Bronchial epithelial cell (primary cell): ENCODE measurements around the gene MDGA2. TPM values are rescaled to one million over a fixed set of nuclear protein-coding genes. Genes with fewer than 3 reads are reported as not detected.

Experiments used
- DNase-seq: peaks from one replicate; pipeline ENCODE4 v3.0.0-alpha.2; 2010; ENCODE audit warnings: low read depth
- FAIRE-seq: peaks from 2 replicates; lab custom pipeline; 2011; peaks lifted over from hg19 to GRCh38; lab: Jason Lieb, UNC
- H3K27me3 ChIP-seq: 2 replicates; pipeline ENCODE4 v1.5.1; 2011; ENCODE audit warnings: low read length; ENCODE audit not compliant: control insufficient read depth, insufficient read depth
- H3K36me3 ChIP-seq: 2 replicates; pipeline ENCODE4 v1.5.1; 2011; ENCODE audit warnings: low read length; ENCODE audit not compliant: control insufficient read depth, insufficient read depth
- H3K4me3 ChIP-seq: 2 replicates; pipeline ENCODE4 v1.5.1; 2011; ENCODE audit warnings: mild to moderate bottlenecking, low read depth, low read length, control low read depth
- CTCF ChIP-seq: IDR thresholded peaks from 2 replicates; pipeline ENCODE4 v1.5.1; 2011; ENCODE audit warnings: mild to moderate bottlenecking, moderate library complexity, low read length, control low read depth, inconsistent platforms; ENCODE audit not compliant: insufficient read depth, severe bottlenecking
- total RNA-seq: library from RNA; depleted of rRNA; stranded (reverse); fragments of >200 nt; gene quantifications from 2 replicates; pipeline ENCODE4 v1.2.1, GENCODE V29; 2014

The MDGA2 gene
- total RNA-seq, 1 donor from 2014 or later, result not detected

DNA sequence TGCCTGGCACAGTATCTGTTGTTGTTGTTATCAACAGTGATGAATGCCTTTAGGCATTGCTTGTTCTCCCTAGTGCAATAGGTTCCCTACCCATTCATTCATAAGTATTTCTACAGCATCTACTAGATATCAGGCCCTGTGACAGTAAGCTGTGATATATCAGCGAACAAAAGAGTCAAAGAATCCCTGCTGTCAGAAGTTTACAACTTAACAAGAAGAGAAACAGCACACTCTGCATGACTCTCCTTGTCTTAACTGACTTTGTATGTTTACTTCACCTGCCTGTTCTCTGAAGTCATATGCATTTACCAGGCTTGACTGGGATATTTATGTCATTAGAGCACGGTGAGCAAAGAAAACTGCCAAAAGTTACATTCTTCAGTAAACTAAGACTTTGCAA is 571.6 kb downstream of the MDGA2 start:
- no peak for FAIRE-seq

DNA sequence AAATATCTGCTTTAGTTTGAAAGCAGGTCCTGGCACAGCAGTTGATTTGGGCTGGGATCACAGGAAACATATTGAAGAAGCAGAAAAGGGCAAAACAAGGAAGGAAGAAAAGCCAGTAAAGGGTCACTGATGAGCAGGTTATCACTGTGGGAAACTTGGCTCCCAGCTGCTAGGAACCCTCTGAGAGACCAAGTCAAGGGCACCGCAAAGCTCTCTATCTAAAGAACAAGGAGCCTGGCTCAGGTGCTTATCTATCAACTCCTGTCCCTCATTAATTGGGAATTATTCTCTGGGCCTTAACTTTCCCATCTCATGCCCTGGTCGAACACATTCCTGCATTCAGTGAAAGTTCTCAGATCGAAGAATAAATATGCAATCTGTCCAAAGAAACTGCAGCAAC is 572.9 kb downstream of the MDGA2 start:
- Histone ChIP-seq H3K4me3 (no peak overlapping the region), H3K36me3 (no peaks in the 10 kb centered on the region), H3K27me3 (no peaks in the 10 kb centered on the region)
- TF ChIP-seq CTCF, result no peak
- DNase-seq (no peak), FAIRE-seq (no peak)

More for the DNA sequence above, 571.6 kb downstream of the MDGA2 start:
- H3K36me3 ChIP-seq, result no peaks in the 10 kb centered on the region
- H3K27me3 ChIP-seq, result no peaks in the 10 kb centered on the region
- DNase-seq, result no peak
- no peak overlapping the region for H3K4me3 ChIP-seq
- no peak for TF ChIP-seq CTCF

GRCh38 chr14:47085678-47086077 is 589.7 kb downstream of the MDGA2 start:
- no peaks in the 10 kb centered on the region for H3K36me3 ChIP-seq
- no peak for TF ChIP-seq CTCF
- FAIRE-seq, result no peak
- no peak for DNase-seq
- no peak overlapping the region for H3K4me3 ChIP-seq
- no peaks in the 10 kb centered on the region for H3K27me3 ChIP-seq

DNA sequence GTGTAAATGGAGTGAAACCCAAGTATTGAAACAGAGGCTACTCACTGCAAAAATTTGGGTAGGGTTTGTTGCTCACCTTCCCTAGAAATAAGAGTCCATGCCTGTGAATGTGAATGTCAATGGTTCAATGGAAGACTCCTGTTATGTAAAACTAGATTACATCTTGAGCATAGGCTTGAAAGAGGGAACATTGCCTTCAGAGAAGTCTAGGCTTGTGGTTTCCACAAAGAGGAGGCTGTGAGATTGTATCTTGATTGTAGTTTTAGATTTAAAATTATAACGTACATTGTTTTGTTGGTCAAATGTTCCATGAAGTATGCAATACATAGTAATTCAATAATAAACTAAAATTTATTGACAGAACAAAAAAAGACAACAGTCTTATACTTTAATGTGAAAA is 610.1 kb downstream of the MDGA2 start:
- no peaks in the 10 kb centered on the region for H3K27me3 ChIP-seq
- H3K36me3 ChIP-seq, result no peaks in the 10 kb centered on the region
- H3K4me3 ChIP-seq, result no peak overlapping the region
- DNase-seq (no peak), FAIRE-seq (no peak)
- TF ChIP-seq CTCF, result no peak

GRCh38 chr14:47060050-47060449 is 615.4 kb downstream of the MDGA2 start:
- Histone ChIP-seq H3K36me3 (no peaks in the 10 kb centered on the region), H3K27me3 (no peaks in the 10 kb centered on the region), H3K4me3 (no peak overlapping the region)
- FAIRE-seq (no peak), DNase-seq (no peak)
- no peak for TF ChIP-seq CTCF

DNA sequence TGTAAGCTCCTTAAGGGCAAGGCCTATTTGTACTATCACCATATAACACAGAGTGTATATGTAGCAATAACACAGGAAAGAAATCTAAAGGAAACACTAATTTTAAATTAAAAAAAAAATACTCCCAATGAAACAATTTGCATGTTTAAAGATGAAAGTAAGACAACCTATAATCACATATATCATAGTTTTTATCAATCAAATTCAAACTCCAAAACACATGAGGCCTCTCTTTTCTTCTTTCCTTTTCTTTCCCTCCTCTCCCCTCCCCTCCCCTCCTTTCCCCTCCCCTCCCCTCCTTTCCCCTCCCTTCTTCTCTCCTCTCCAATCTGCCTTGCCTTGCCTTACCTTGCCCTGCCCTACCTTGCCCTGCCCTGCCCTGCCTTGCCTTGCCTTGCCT is 618.0 kb downstream of the MDGA2 start:
- no peak for TF ChIP-seq CTCF
- Histone ChIP-seq H3K36me3 (no peaks in the 10 kb centered on the region), H3K4me3 (no peak overlapping the region), H3K27me3 (no peaks in the 10 kb centered on the region)
- FAIRE-seq (no peak), DNase-seq (no peak)
